Right forelimb (tissue), 1 donor: Measurements from ENCODE around the gene ERN2.

Experiments used
- DNase-seq: peaks from one replicate; pipeline ENCODE4 v3.0.0-alpha.2; 2018

The ERN2 gene

GRCh38 chr16:23682181-23682580 lies 30.8 kb downstream of the ERN2 start:
- DNase-seq = no peak

DNA sequence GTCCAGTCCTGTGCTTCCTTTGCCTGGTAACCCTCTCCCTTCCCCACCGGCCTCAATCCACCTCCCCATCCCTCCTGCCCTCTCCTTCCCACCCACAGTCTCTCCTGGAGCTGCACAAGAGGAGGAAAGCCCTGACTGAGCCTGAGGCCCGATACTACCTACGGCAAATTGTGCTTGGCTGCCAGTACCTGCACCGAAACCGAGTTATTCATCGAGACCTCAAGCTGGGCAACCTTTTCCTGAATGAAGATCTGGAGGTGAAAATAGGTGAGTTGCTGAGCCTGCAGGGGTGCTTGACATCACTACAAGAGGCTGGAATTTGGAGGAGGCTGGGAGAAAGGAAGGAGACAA lies 33.1 kb downstream of the ERN2 start:
- no peak for DNase-seq

GRCh38 chr16:23679274-23679985 lies 33.6 kb downstream of the ERN2 start:
- no peak for DNase-seq

DNA sequence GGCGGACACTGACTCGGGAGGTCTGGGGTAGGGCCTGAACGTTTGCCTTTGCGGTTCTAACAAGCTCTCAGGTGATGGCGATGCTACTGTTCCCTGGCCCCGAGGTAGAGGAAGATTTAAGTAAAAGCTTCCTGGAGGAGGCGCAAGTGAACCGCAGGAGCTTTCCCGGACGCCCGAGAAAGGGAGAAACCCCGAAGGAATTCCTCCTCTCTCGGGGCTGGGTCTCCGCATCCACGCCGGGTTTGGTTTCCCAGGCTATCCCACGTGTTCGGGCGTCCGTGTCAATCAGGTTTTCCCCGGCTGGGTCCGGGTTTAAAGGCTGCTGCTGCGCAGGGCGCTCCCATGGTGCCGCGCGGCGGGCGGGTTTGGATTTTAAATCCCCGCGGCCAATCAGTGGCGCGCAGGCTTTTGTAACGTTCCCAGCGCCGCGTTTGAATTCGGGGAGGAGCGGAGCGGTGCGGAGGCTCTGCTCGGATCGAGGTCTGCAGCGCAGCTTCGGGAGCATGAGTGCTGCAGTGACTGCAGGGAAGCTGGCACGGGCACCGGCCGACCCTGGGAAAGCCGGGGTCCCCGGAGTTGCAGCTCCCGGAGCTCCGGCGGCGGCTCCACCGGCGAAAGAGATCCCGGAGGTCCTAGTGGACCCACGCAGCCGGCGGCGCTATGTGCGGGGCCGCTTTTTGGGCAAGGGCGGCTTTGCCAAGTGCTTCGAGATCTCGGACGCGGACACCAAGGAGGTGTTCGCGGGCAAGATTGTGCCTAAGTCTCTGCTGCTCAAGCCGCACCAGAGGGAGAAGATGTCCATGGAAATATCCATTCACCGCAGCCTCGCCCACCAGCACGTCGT lies 34.4 kb downstream of the ERN2 start, which contains the start of gene PLK1:
Gene PLK1 (plus strand): TSS at position 460 of the 844 bp plus-strand sequence. CDS start 44 bp downstream, at position 504.
- peak; percentile 85 for DNase-seq

- no peak for DNase-seq
Observed at GRCh38 chr16:23676924-23677480, 36.0 kb downstream of the ERN2 start.

DNA sequence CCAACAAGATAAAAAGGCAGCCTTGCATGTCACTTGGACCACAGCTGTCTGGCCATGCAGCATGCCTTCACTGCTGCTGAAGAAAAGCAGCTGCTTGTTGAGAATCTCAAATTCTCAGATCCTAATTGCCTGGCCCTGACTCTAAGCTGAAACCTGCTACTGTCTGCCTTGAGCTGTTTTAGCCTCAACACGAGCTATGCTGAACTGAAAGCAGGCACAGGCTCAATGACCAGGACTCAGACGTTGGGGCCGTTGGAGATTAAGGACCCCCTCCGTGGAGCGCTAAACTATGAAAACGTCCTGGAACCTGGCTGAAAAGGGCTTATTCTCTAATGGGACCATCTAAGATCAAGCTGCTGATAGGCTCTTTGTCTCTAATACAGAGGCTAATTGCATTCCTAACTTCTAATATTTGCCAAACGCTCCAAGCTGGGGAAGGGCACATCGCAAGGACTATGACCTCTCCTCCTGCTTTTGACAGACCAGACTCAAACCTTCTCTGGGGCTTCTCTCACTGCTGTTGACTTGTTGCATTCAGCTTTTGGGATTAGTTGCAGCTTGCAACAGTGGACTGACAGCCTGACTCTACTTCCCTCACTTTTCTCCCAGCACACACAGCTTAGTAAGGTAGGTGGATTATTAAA lies 38.9 kb downstream of the ERN2 start:
- no peak for DNase-seq

- no peak for DNase-seq
Observed at GRCh38 chr16:23670137-23670776, 42.8 kb downstream of the ERN2 start.

DNA sequence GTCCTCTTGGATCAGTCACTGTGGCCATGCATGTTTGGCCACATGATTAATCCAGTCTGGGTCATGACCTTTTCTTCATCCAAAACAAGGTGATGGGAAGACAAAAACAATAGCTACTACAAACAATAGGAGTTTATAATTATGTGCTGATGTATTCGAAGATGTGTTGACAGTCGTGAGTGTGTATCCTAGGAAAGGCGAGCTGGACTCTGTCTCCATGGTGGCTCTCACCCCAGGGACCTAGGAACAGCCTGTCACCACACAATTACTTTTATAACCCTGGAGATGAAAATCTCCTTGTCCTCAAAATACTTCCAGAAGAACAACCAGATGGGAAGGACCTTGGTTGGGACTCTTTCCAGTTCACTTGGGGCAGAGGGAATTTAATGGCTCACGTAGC lies 44.1 kb downstream of the ERN2 start:
- DNase-seq = no peak

- DNase-seq = no peak
Observed at GRCh38 chr16:23668225-23668624, 44.8 kb downstream of the ERN2 start.

- no peak for DNase-seq
Observed at GRCh38 chr16:23667355-23667659, 45.7 kb downstream of the ERN2 start.

DNA sequence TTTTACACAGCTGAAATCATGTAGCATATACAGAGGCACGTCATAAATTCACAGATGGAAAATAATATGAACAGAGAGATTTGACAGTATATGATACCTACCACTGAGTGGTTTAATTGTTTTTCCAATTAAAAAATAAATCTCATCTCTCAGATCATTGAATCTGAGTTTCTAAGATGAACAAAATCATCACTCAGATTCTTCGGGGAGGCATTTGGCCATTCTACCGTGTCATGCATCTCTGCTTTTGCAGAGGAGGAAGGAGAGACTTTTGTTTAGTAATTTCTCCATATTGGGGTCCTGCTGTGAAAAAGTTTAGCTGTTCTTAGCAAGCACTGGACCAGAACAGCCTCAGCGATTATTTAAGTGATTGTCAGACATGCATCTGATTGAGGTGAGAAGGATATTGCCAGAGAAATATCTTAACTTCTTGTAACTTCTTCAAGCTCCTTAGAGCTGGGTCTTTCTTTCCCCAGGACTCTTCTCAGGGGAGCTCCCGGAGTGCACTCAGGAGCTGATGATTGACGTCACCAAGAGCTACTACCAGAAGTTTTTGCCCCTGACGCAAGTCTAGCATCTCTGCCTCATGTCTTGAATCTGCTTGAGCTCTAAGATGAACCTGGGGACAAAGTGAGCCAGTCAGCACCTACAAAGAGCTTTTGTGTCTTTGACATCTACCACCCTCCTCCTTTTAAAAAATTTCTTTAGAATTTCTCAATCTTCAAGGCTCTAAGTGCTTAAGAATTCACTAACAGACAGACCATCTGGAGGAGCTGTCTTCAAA lies 46.3 kb downstream of the ERN2 start:
- DNase-seq = no peak

DNA sequence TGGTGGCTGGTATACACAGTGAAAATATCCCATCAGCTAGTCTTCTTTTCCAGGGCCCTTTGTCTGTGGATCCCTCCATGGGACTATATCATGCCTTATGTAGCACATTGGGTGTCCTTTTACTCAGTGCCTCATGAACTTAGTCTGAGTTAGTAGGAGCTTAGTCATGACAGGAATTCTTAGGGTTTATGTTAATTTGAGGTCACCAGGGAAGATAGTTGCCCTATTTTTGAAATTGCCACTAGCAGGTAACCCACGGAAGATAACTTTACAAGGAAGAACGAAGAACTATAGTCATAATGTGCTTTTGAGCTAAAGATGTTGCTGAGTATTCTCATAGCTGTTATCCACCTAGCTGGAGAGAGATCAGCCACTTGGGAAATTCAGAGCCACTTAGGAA lies 49.1 kb downstream of the ERN2 start:
- no peak for DNase-seq

DNA sequence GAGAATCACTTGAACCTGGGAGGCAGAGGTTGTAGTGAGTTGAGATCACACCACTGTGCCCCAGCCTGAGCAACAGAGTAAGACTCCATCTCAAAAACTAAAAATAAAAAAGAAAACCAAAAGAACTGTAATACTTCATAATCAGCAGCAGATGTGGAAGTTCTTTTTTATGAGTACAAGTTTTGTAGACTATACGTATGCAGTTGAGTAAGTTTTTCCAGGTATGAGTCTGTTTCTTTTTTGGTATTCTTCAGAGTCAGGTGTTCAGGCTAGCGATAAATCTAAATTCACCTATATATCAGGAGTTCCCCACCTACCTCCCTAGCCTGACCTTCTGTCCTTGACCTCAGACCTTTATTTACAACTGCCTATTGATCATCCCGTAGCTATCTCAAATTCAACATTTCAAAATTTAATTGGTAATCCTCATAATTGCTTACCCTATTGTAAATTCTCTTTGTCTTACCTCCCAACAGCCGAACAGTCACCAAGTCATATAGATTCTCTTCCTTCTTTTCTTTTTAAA lies 61.0 kb downstream of the ERN2 start:
- no peak for DNase-seq

- no peak for DNase-seq
Observed at GRCh38 chr16:23650674-23651416, 62.2 kb downstream of the ERN2 start.

DNA sequence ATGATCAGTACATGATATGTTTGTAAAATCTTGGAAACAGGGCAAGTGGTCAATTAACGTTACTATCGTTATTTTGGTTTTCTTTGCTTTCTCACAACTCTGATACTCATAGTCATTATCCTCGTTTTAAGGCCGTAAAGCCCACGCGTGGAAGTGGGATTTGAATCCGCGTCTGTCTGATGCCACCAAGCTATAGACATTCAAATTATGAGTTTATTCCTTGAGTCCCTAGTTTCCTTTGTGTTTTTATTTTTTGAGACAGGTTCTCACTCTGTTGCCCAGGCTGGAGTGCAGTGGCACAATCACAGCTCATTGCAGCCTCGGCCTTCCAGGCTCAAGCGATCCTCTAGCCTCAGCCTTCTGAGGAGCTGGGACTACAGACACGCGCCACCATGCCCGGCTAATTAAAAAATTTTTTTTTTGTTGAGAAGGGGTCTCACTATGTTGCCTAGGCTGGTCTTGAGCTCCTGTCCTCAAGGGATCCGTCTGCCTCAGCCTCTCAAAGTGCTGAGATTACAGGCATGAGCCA lies 70.7 kb downstream of the ERN2 start:
- no peak for DNase-seq

DNA sequence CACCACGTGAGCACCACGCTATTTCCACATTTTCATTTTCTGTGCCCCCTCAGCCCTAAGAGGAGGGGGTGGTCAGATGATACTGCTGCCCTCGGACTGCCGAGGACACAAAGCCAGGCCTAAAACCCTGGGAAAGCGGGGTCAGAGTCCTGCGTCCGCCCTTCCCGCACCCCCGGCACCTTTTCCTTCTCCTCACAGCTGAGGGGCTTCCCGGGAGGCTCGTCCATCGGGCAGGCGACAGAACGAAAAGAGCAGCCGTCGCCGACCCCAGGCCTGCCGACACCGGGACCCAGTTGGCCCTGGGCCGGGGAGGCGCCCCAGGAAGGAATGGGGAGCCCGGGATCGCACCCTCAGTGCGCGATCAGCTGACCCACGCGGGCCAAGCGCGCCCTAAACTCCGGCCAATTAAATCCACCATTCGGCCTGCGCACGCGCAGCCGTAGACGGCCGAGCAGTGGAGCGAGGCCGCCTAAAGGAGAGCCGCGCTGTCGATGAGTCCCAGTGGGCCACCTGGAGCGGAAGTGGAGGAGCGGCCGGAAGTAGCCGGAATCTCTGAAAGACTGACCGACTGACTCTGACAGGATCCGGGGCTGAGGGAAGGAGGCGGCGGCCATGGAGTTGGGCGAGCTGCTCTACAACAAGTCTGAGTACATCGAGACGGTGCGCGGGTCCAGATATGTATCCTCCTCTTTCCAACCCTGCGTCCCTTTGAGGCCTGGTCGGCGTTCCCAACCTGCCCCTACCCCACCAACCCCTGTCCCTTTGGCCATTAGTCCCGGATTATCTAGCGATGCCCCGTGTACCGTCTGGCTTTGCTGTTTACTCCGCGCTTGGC lies 71.9 kb downstream of the ERN2 start, which contains the start of the genes DCTN5 and PALB2:
Gene DCTN5 (plus strand): TSS at position 536 of the 835 bp plus-strand sequence. CDS start 77 bp downstream, at position 613.
Gene PALB2 (minus strand): TSS at position 380 of the 835 bp plus-strand sequence. CDS start 153 bp downstream, at position 227.
- DNase-seq = peak; percentile 95

DNA sequence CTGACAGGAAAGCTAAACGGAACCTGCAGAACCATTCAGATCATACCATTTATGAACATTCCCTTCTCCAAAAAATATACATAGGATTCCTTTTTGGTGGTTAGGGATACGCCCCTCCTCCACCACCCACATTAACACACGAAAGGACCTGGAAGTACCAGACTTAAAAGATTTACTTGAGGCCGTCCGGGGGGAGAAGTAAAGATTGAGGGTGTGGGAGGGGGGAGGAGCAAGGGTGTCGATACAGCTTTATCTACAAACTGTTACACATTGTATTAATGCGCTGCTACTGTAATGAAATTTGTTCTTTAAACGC lies 72.4 kb downstream of the ERN2 start:
- DNase-seq = no peak
